Activated naive CD4-positive, alpha-beta T cell treated with Interleukin-2 at 50 U/mL for 16 hours (primary cell): ENCODE measurements around the gene TADA1.

Source experiments
- DNase-seq: peaks from one replicate; pipeline ENCODE4 v3.0.0-alpha.2; 2020

The TADA1 gene, protein sequence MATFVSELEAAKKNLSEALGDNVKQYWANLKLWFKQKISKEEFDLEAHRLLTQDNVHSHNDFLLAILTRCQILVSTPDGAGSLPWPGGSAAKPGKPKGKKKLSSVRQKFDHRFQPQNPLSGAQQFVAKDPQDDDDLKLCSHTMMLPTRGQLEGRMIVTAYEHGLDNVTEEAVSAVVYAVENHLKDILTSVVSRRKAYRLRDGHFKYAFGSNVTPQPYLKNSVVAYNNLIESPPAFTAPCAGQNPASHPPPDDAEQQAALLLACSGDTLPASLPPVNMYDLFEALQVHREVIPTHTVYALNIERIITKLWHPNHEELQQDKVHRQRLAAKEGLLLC

DNA sequence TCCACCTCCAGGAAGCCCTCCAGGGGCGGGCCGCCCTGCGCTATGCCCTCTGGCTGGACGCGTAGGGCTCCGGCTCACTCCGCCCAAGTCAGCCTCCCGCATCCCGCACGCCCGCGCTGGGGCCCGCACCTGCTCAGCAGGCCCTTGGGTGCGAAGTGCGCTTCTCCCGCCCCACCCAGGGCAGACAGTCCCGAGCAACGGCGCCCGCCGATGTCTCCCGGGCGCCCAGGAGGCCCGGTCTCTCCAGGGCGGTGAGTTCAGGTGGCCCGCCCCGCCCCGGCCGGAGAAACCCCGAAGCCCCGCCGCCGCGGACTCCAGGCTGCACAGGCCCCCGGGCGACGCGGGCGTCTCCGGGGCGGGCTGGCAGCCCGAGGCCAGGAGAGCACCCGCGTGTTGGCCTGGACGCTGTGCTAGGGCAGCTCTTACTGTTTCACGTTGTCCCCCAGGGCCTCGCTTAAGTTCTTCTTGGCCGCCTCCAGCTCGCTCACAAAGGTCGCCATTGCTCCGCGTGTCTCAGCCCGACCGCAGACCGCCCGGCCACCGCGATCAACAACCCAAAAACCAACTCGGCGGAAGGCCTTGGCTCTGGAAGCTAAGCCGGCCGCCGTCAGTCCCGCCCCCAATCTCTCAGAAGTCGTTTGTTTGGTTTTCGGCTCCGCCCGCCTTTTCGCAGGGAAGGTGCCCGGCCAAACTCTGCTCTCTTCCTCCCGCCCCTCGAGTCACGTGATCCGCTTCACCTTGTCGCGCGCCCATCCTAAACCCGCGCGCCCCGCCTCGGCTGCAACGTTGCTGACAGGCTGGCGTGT lies at the start of gene TADA1:
Gene TADA1 (minus strand): TSS at position 531 of the 806 bp plus-strand sequence. CDS start 31 bp downstream, at position 500.
- DNase-seq = peak; percentile 99

DNA sequence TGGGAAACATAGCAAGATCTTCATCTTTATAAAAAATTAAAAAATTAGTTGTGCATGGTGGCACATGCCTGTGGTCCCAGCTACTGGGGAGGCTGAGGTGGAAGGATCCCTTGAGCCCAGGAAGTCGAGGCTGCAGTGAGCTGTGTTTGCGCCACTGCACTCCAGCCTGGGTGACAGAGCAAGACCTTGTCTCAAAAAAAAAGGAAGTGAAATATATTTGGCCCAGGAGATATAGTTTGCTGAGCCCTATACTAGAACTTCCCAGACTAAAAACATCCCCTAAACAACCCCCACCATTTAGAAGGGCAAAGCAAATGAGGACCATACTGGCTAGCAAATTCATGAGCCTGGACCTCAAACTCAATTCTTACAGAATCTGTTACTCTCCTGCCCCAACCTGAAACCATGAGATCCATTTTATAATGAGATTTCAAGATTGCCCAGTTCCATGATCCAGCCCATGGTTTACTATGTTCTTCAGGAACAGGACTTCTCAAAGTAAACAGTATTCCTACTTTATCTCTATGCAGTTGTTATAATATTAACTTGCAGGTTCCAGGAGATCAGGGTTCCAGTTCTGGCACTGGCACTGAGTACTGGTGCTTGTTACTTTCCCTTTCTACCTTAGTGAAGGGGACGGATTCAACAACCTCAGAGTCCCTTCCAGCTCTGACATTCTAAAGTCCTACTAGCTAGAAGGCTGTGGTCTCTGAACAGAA lies 48.9 kb upstream of the TADA1 start:
- no peak for DNase-seq

- DNase-seq = no peak
Observed at GRCh38 chr1:166920561-166921475, 44.8 kb upstream of the TADA1 start.

GRCh38 chr1:166918956-166919316 lies 42.9 kb upstream of the TADA1 start:
- DNase-seq = no peak

DNA sequence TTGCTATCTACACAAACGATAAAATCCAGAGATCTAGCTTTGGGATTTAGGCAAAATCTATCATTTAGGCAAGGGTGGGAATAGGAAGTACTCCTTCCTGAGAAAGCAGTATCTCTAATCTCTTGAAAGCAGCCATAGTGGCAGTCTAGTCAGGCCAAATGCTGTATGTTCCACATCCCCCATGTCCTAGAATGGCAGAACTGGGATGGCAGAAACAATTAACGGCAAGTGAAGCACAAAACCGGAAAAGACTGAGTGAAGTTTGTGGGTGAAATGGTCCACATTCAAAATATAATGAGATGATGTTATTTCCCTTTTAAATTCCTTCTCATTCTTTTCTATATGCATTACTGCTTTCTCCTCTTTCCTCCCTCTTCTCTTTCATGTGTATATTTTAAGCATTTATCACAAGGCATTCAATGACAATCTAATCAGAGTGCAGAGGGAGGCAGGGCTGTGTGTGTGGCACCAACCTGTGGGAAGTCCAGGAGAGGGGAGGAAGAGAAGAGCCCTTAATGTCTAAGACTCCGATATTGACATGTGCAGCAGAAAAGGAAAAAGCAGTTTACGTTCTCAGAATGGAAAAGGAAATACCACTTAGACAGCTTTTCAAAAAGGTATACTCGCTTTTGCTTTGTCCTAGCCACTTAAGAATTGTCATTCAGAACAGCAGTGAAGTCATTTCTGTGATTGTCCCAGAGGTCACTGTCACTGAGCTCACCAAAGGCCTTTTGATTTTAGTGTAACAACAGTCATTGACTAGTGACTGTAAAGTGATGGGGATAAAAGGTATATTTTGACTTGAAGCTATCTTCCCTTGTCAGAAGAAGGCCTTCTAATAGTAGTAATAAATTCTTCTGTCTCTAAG lies 42.3 kb upstream of the TADA1 start:
- DNase-seq = no peak

DNA sequence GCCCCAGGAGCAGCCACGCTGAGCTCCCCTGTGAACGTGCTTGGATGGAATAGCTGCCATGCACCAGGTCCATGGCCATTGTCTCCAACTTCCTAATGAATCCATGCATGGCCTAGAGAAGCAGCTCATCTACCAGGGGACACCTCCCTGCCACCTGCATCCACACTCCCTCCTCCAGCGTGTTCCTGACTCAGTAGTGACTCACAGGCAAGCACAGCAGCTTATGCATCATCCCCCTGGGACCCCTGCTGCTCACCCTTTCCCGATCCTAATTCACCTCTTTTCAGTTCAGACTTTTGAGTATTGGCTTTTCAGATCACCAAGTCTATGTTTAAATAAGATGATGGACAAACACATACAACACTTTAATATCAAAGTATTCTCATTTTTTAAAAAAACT lies 39.9 kb upstream of the TADA1 start:
- DNase-seq = no peak

- DNase-seq = no peak
Observed at GRCh38 chr1:166915042-166915441, 39.0 kb upstream of the TADA1 start.

- DNase-seq = no peak
Observed at GRCh38 chr1:166914111-166914510, 38.0 kb upstream of the TADA1 start.

DNA sequence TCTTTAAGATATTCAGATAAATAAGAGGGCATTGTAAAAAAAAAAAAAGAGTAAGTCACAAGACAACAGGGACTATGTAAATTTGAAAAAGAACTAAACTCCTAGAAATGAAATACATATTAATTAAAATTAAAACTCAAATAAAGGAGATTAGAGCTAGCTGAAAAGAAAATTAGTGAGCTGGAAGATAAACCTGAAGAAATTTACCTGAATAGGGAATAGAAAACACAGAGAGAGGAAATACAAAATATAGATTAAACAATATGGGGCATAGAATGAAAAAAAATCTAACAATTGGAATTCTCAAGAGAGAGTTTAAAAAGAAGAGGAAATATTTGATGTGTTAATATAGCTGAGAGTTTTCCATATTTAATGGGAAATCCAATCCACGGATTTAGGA lies 35.6 kb upstream of the TADA1 start:
- DNase-seq = no peak

DNA sequence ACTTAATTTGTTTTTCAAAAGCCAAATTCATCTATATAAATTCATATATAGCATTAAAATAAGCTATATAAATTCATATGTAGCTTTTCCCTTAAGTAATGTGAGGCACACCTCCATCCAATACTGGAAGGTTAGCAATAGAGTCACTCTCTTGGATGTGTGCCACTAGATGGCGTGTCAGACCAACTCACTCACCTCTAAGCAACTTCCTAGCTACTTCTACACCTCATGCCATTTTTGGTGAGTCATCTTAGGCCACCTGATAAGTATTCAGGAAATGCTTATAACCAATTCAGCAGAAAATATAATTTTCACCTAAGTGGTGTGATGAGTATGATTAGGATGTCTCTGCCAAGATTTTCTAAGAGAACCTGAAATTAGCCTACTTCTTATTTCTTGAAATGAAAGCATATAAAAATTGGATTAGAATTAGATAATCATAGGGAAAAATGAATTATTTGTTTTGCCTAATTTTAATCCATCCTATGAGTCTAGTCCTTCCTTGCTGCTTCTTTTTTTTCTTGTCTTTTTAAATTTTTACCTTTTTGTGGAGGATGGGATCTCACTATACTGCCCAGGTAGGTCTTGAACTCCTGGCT lies 34.4 kb upstream of the TADA1 start:
- DNase-seq = peak; percentile 77

GRCh38 chr1:166908942-166909341 lies 32.9 kb upstream of the TADA1 start:
- no peak for DNase-seq

- DNase-seq = no peak
Observed at GRCh38 chr1:166907763-166908162, 31.7 kb upstream of the TADA1 start.

DNA sequence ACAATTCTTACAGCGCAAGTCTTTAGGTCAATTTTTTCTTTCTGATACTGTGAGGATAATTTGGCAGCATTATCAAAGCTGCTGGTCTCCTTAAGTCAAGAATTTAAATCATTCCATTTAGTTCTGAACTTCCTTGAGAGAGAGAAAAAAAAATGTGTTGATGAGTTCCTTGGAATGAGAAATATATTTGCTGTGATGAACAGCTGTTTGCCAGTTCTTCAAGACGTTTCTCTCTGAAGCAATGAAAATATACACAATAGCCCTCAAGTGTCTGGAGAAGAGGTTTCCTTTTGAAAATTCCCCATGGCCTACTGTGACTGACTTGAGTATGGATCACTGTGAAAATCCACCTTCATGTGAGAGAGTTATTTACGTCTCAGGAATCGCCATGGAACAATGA lies 31.0 kb upstream of the TADA1 start:
- DNase-seq = no peak

GRCh38 chr1:166906647-166907046 lies 30.6 kb upstream of the TADA1 start:
- DNase-seq = no peak

- no peak for DNase-seq
Observed at GRCh38 chr1:166905900-166906299, 29.8 kb upstream of the TADA1 start.

DNA sequence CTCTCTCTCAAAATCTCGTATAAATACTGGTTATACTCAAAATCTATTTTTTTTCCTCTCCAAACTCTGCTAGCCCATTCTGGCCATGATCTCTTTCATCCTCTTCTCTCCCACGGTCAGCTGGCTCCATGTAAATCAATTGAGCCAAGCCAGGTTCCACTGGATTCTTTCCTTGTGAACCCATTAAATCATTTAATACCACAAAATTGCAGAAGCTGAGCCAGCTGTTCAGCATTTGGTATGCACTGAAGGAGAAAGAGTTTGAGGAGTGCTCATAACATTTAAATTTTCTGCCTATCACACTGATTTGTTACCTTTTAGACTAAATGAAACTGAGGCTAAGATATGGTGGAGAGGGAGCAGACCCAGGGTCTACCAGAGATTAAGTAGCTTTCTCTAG lies 29.1 kb upstream of the TADA1 start:
- no peak for DNase-seq

DNA sequence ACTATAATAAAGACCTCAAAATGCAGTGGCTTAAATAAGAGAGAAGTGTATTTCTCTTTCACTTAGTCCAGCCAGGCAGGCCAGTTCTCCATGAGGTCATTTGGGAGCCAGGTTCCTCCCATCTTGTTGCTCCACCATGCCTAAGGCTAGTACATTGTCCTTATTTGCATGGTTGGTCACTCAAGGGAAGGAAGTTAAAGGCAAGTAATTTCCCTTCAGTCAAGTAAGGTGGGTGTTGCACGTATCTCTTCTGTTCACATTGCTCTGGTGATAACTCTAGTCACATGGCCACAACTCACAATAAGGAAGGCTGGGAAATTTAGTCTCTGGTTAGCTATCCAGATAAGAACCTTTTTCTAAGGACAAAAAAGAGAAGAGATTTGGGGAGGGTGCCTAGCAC lies 27.2 kb upstream of the TADA1 start:
- DNase-seq = no peak

GRCh38 chr1:166902279-166902678 lies 26.2 kb upstream of the TADA1 start:
- DNase-seq = no peak

- no peak for DNase-seq
Observed at GRCh38 chr1:166900987-166901386, 24.9 kb upstream of the TADA1 start.

DNA sequence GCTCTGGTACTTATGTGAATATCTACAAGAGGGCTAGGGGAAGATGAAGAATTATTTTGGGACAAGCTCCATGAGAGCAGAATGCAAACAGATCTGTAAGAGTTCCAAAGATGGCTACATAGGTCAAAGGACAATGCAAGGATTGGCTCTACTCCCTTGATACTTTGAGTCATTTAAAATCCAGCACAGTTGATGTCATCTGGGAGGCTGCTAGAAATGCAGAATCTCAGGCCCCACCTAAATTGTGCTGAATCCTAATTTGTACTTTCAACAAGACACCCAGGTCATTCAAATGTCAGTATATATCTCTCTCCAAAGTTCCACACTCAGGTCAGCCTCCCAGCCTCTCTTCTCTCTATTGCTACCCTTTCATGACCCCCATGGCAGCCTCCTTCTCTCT lies 23.7 kb upstream of the TADA1 start:
- DNase-seq = no peak

DNA sequence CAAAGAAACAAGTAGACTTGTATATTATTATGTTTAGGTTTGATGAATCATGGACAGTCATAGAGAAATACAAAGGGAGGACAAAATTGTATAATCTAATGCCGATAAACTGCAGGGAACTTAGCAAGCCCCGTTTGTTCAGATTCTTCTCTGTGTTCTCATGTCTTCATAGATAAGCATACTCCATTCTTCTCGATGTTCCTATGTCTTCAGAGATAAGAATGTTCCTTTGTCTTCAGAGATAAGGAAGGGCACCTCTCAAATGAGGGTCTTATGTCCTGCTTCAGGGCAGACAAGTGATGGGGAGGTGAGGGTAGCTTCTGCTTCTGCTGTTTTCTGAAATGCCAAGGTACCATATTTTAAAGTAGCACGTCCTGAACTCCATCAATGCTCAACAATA lies 19.7 kb upstream of the TADA1 start:
- no peak for DNase-seq
